Measurements from ENCODE around the gene SEMA5A.

DNA sequence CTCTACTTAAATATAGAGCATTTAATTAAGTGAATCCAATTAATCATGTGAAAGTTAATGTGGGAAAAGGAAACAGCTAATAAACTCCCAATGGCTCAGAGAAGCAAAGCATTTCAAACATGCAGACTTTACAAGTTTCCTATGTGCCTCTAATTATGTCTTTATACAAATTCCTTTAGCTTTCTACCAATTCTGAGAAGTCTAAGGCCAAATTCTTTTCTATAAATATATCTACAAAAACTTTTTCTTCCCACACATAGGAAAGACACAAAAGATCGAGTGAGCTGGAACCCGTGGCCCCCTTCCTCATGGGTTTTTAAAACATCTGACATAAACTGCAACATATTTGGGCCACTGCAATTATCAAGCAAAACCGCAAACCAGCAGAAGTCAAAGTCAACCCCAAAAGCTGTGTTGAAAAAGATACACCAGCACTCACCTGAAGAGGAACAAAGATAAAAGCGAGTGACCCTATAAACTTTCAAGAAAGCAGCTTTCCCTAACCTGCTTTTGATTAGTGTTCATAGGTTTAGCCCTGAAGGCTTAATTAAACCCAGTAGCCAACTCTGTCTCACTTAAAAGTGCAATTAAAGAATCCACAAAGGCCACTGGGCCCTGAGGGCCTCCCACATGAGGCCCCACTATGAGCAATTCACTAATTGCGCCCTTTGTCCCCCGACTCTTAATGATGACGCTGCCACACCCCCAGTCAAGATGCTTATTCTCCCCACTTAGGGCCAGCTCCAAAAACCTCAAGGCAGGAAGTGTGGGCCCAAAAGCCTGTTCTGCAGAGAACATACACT is 12.1 kb downstream of the SEMA5A start:
- TF ChIP-seq, protein P1, sequence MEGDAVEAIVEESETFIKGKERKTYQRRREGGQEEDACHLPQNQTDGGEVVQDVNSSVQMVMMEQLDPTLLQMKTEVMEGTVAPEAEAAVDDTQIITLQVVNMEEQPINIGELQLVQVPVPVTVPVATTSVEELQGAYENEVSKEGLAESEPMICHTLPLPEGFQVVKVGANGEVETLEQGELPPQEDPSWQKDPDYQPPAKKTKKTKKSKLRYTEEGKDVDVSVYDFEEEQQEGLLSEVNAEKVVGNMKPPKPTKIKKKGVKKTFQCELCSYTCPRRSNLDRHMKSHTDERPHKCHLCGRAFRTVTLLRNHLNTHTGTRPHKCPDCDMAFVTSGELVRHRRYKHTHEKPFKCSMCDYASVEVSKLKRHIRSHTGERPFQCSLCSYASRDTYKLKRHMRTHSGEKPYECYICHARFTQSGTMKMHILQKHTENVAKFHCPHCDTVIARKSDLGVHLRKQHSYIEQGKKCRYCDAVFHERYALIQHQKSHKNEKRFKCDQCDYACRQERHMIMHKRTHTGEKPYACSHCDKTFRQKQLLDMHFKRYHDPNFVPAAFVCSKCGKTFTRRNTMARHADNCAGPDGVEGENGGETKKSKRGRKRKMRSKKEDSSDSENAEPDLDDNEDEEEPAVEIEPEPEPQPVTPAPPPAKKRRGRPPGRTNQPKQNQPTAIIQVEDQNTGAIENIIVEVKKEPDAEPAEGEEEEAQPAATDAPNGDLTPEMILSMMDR (IDR thresholded peaks at IDR 0.05), result no peak
- TF ChIP-seq POLR2A (IDR thresholded peaks at IDR 0.05), result no peak
